MG63 (cell line): ENCODE measurements around the gene PHACTR2. TPM values are rescaled to one million over a fixed set of nuclear protein-coding genes. Genes with fewer than 3 reads are reported as not detected.
"Not testable (repeated sequence)": the region's sequence is repeated elsewhere in the genome, so short reads cannot be mapped to it uniquely, and the experiment has no call there.

Source experiments
- DNase-seq: peaks from one replicate; pipeline ENCODE4 v3.0.0-alpha.2; 2020
- H3K27me3 ChIP-seq: fragments of 250-450 bp; sonication (Bioruptor Pico); 2 replicates; pipeline ENCODE4 v1.5.1; 2020; ENCODE audit warnings: mild to moderate bottlenecking, moderate library complexity
- H3K36me3 ChIP-seq: fragments of 250-450 bp; sonication (Bioruptor Pico); 2 replicates; pipeline ENCODE4 v1.5.1; 2020; ENCODE audit warnings: mild to moderate bottlenecking, moderate library complexity
- H3K4me3 ChIP-seq: fragments of 250-450 bp; sonication (Bioruptor Pico); 2 replicates; pipeline ENCODE4 v1.5.1; 2020; ENCODE audit warnings: mild to moderate bottlenecking, moderate library complexity
- H3K9me3 ChIP-seq: fragments of 250-450 bp; sonication (Bioruptor Pico); 2 replicates; pipeline ENCODE4 v1.5.1; 2020; ENCODE audit warnings: mild to moderate bottlenecking, moderate library complexity
- total RNA-seq: library from RNA; depleted of rRNA; stranded (reverse); fragments of >200 nt; shearing (Covaris generic); gene quantifications from 2 replicates; pipeline ENCODE4 v1.2.3, GENCODE V29; 2014; ENCODE audit warnings: low replicate concordance

PHACTR2 gene
- total RNA-seq, 1 experiment from 2014 or later: 23.8 TPM

GRCh38 chr6:143708889-143709288, 31.1 kb downstream of the PHACTR2 start:
- Histone ChIP-seq H3K27me3 (no peaks in the 10 kb centered on the region), H3K9me3 (peaks cover 9% of the 10 kb centered on the region), H3K36me3 (peaks cover 21% of the 10 kb centered on the region), H3K4me3 (no peak overlapping the region)
- DNase-seq: no peak

GRCh38 chr6:143711714-143712113, 33.9 kb downstream of the PHACTR2 start:
- H3K4me3 ChIP-seq: no peak overlapping the region
- H3K9me3 ChIP-seq: peaks cover 7% of the 10 kb centered on the region; the same call in 1 of the 2 replicates
- H3K36me3 ChIP-seq: peaks cover 24% of the 10 kb centered on the region
- DNase-seq: no peak
- no peaks in the 10 kb centered on the region for H3K27me3 ChIP-seq

- H3K36me3 ChIP-seq: peaks cover 21% of the 10 kb centered on the region
- no peaks in the 10 kb centered on the region for H3K27me3 ChIP-seq
- H3K9me3 ChIP-seq: no peaks in the 10 kb centered on the region
- H3K4me3 ChIP-seq: no peak overlapping the region
- DNase-seq: no peak
Measured at GRCh38 chr6:143718472-143718871, 40.7 kb downstream of the PHACTR2 start.

GRCh38 chr6:143721642-143722041, 43.9 kb downstream of the PHACTR2 start:
- Histone ChIP-seq H3K4me3 (no peak overlapping the region), H3K36me3 (peaks cover 33% of the 10 kb centered on the region), H3K27me3 (no peaks in the 10 kb centered on the region), H3K9me3 (peaks cover 2% of the 10 kb centered on the region; the same call in 1 of the 2 replicates)
- DNase-seq: no peak

- no peak overlapping the region for H3K4me3 ChIP-seq
- H3K27me3 ChIP-seq: no peaks in the 10 kb centered on the region
- H3K36me3 ChIP-seq: peaks cover 35% of the 10 kb centered on the region
- H3K9me3 ChIP-seq: peaks cover 2% of the 10 kb centered on the region; the same call in 1 of the 2 replicates
- no peak for DNase-seq
Measured at GRCh38 chr6:143724876-143725275, 47.1 kb downstream of the PHACTR2 start.

- Histone ChIP-seq H3K9me3 (peaks cover 2% of the 10 kb centered on the region; the same call in 1 of the 2 replicates), H3K27me3 (no peaks in the 10 kb centered on the region), H3K36me3 (peaks cover 31% of the 10 kb centered on the region), H3K4me3 (no peak overlapping the region)
- DNase-seq: no peak
Measured at GRCh38 chr6:143726015-143726647, 48.4 kb downstream of the PHACTR2 start.

- Histone ChIP-seq H3K9me3 (peaks cover 2% of the 10 kb centered on the region; the same call in 1 of the 2 replicates), H3K36me3 (peaks cover 31% of the 10 kb centered on the region), H3K4me3 (no peak overlapping the region), H3K27me3 (no peaks in the 10 kb centered on the region)
- no peak for DNase-seq
Measured at GRCh38 chr6:143727035-143727434, 49.3 kb downstream of the PHACTR2 start.

- DNase-seq: no peak
- H3K9me3 ChIP-seq: no peaks in the 10 kb centered on the region
- H3K4me3 ChIP-seq: no peak overlapping the region
- H3K36me3 ChIP-seq: peaks cover 9% of the 10 kb centered on the region; the same call in 1 of the 2 replicates
- H3K27me3 ChIP-seq: no peaks in the 10 kb centered on the region
Measured at GRCh38 chr6:143731789-143732188, 54.0 kb downstream of the PHACTR2 start.

GRCh38 chr6:143732536-143732935, 54.8 kb downstream of the PHACTR2 start:
- DNase-seq: no peak
- no peaks in the 10 kb centered on the region for H3K9me3 ChIP-seq

GRCh38 chr6:143733510-143733909, 55.7 kb downstream of the PHACTR2 start:
- peaks cover 8% of the 10 kb centered on the region; the same call in 1 of the 2 replicates for H3K36me3 ChIP-seq
- no peaks in the 10 kb centered on the region for H3K9me3 ChIP-seq
- H3K4me3 ChIP-seq: no peak overlapping the region
- no peaks in the 10 kb centered on the region for H3K27me3 ChIP-seq
- DNase-seq: no peak

More at GRCh38 chr6:143732536-143732935, 54.8 kb downstream of the PHACTR2 start:
- Histone ChIP-seq H3K27me3 (no peaks in the 10 kb centered on the region), H3K4me3 (no peak overlapping the region), H3K36me3 (peaks cover 9% of the 10 kb centered on the region; the same call in 1 of the 2 replicates)

- DNase-seq: no peak
- Histone ChIP-seq H3K9me3 (no peaks in the 10 kb centered on the region), H3K4me3 (no peak overlapping the region), H3K36me3 (peaks cover 6% of the 10 kb centered on the region; the same call in 1 of the 2 replicates), H3K27me3 (no peaks in the 10 kb centered on the region)
Measured at GRCh38 chr6:143734641-143735063, 56.9 kb downstream of the PHACTR2 start.

- peak; percentile 52 for DNase-seq
- not testable (repeated sequence) for H3K36me3 ChIP-seq, H3K9me3 ChIP-seq, H3K4me3 ChIP-seq, H3K27me3 ChIP-seq
Measured at GRCh38 chr6:143738072-143738690, 60.4 kb downstream of the PHACTR2 start.

GRCh38 chr6:143739341-143739851, 61.6 kb downstream of the PHACTR2 start:
- Histone ChIP-seq H3K36me3 (peaks cover 6% of the 10 kb centered on the region), H3K27me3 (no peaks in the 10 kb centered on the region), H3K9me3 (no peaks in the 10 kb centered on the region; the same call in 1 of the 2 replicates), H3K4me3 (no peak overlapping the region)
- no peak for DNase-seq

GRCh38 chr6:143740213-143740612, 62.4 kb downstream of the PHACTR2 start:
- H3K27me3 ChIP-seq: no peaks in the 10 kb centered on the region
- DNase-seq: no peak
- H3K36me3 ChIP-seq: peaks cover 6% of the 10 kb centered on the region
- no peaks in the 10 kb centered on the region; the same call in 1 of the 2 replicates for H3K9me3 ChIP-seq
- no peak overlapping the region for H3K4me3 ChIP-seq

GRCh38 chr6:143741480-143741879, 63.7 kb downstream of the PHACTR2 start:
- no peak for DNase-seq
- H3K36me3 ChIP-seq: peaks cover 6% of the 10 kb centered on the region
- H3K9me3 ChIP-seq: no peaks in the 10 kb centered on the region; the same call in 1 of the 2 replicates
- no peak overlapping the region for H3K4me3 ChIP-seq
- H3K27me3 ChIP-seq: no peaks in the 10 kb centered on the region

- H3K9me3 ChIP-seq: no peaks in the 10 kb centered on the region; the same call in 1 of the 2 replicates
- peak; percentile 13 for DNase-seq
- no peaks in the 10 kb centered on the region for H3K27me3 ChIP-seq
- H3K4me3 ChIP-seq: no peak overlapping the region
- peaks cover 6% of the 10 kb centered on the region for H3K36me3 ChIP-seq
Measured at GRCh38 chr6:143742070-143742954, 64.5 kb downstream of the PHACTR2 start.

GRCh38 chr6:143742955-143743255, 65.1 kb downstream of the PHACTR2 start:
- no peak for DNase-seq
- peaks cover 6% of the 10 kb centered on the region for H3K36me3 ChIP-seq
- H3K9me3 ChIP-seq: no peaks in the 10 kb centered on the region; the same call in 1 of the 2 replicates
- no peak overlapping the region for H3K4me3 ChIP-seq
- H3K27me3 ChIP-seq: no peaks in the 10 kb centered on the region
